Measurements from ENCODE around the gene FBXW8. TPM values are rescaled to one million over a fixed set of nuclear protein-coding genes. Genes with fewer than 3 reads are reported as not detected.

FBXW8 gene, protein sequence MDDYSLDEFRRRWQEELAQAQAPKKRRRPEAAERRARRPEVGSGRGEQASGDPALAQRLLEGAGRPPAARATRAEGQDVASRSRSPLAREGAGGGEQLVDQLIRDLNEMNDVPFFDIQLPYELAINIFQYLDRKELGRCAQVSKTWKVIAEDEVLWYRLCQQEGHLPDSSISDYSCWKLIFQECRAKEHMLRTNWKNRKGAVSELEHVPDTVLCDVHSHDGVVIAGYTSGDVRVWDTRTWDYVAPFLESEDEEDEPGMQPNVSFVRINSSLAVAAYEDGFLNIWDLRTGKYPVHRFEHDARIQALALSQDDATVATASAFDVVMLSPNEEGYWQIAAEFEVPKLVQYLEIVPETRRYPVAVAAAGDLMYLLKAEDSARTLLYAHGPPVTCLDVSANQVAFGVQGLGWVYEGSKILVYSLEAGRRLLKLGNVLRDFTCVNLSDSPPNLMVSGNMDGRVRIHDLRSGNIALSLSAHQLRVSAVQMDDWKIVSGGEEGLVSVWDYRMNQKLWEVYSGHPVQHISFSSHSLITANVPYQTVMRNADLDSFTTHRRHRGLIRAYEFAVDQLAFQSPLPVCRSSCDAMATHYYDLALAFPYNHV
- total RNA-seq, result 10 to 100 TPM; 12.0 to 13.2 (median 13.1) TPM
- long read RNA-seq, donor 1, partial matches to known transcripts, result 1 of 7 reads
- long read RNA-seq, donor 1, other reads (novel, unspliced or antisense), result 5 of 7 reads
- long read RNA-seq, donor 2, full-length matches to known transcripts, result 1 of 1 reads
- long read RNA-seq, donor 2, partial matches to known transcripts, result 0 of 1 reads
- long read RNA-seq, donor 2, other reads (novel, unspliced or antisense), result 0 of 1 reads

DNA sequence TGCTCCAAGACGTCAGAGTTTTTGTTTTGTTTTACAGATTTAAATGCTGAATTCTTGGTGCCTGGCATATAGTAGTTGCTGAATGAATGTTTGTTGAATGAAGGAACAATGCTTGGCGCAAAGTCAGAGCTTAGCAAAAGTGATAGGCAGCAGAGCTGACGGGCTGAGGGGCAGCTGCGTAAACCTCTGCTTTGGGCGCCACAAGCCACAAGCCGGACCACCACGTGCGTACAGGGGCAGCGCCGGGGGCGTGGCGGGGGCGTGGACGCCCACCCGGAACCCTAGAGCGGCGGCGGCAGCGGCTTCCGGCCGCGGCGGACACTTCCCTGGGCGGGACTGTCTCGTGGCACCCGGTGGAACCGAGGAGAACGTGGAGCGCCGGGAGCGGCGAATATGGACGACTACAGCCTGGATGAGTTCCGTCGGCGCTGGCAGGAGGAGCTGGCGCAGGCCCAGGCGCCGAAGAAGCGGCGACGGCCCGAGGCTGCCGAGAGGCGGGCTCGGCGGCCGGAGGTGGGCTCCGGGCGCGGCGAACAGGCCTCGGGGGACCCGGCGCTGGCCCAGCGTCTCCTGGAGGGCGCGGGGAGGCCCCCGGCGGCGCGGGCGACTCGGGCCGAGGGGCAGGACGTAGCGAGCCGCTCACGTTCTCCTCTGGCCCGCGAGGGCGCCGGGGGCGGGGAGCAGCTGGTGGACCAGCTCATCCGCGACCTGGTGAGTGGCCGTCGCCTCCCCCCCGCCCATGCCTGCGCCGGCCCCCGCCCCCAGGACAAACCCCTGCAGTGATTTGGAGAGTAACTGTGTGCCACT lies at the start of gene FBXW8:
Gene FBXW8, plus strand, starts transcription at position 306 of the 807 bp plus-strand sequence. Its CDS starts 88 bp downstream, at position 394.
- peak; percentile 96 for ATAC-seq
- DNase-seq, result peak; percentile 74 to 84 (median 82)
- Histone ChIP-seq H3K9me3 (no peaks in the 10 kb centered on the region), H3K4me3 (peak within 1 kb of the TSS; percentile 97), H3K4me1 (ENCODE audit: low read depth) (peaks cover 8% of the 10 kb centered on the region), H3K36me3 (ENCODE audit: low read depth) (no peaks in the 10 kb centered on the region)
- TF ChIP-seq, protein P1, sequence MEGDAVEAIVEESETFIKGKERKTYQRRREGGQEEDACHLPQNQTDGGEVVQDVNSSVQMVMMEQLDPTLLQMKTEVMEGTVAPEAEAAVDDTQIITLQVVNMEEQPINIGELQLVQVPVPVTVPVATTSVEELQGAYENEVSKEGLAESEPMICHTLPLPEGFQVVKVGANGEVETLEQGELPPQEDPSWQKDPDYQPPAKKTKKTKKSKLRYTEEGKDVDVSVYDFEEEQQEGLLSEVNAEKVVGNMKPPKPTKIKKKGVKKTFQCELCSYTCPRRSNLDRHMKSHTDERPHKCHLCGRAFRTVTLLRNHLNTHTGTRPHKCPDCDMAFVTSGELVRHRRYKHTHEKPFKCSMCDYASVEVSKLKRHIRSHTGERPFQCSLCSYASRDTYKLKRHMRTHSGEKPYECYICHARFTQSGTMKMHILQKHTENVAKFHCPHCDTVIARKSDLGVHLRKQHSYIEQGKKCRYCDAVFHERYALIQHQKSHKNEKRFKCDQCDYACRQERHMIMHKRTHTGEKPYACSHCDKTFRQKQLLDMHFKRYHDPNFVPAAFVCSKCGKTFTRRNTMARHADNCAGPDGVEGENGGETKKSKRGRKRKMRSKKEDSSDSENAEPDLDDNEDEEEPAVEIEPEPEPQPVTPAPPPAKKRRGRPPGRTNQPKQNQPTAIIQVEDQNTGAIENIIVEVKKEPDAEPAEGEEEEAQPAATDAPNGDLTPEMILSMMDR (IDR thresholded peaks at IDR 0.05), result no peak
- intact Hi-C loops (cut with DNase I, micrococcal nuclease), result no loop called here

DNA sequence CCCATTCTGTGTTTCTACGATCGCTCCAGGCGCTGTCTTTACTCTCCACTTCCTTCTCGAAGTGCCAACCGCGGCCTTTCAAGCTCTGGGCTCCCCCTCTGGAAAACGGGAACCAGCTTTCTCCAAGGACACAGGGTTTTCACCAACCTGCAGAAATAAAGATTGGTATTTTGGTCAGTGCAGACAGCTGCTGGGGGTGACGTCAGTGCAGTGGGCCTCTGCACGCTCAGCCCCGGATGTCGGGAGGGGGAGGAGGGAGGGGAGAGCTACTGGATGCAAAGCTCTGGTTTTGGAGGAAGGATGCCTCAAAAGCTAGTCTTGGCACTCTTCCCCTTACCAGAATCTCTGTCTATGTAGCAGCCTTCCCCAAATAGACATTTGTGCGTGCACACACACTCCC lies 49.4 kb upstream of the FBXW8 start:
- no peaks in the 10 kb centered on the region for H3K9me3 ChIP-seq
- peaks cover 7% of the 10 kb centered on the region for H3K4me1 ChIP-seq (ENCODE audit: low read depth)
- DNase-seq, result peak in 2 of 3 donors; percentile 36 to 42
- intact Hi-C loops (cut with DNase I, micrococcal nuclease), result no loop called here
- no peaks in the 10 kb centered on the region for H3K36me3 ChIP-seq (ENCODE audit: low read depth)
- TF ChIP-seq, protein P1 (IDR thresholded peaks at IDR 0.05), result no peak
- ATAC-seq, result no peak
- H3K4me3 ChIP-seq, result no peak overlapping the region

DNA sequence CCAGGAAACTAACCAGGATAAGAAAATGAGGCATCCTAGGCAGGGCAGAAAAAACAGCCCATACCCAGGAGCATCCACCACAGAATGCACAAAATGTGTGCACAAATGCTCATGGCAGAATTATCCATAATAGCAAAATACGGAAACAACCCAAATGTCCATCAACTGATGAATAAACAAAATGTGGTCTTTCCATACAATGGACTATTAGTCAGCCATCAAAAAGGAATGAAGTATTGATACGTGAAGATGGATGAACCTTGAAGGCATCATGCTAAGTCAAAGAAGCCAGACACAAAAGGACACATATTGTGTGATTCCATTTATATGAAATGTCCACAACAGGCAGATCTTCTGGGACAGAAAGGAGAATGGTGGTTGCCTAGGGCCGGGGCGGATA lies 48.6 kb upstream of the FBXW8 start:
- Histone ChIP-seq H3K36me3 (ENCODE audit: low read depth) (no peaks in the 10 kb centered on the region), H3K9me3 (no peaks in the 10 kb centered on the region), H3K4me1 (ENCODE audit: low read depth) (no peaks in the 10 kb centered on the region), H3K4me3 (no peak overlapping the region)
- DNase-seq, result no peak
- no peak for ATAC-seq
- TF ChIP-seq, protein P1 (IDR thresholded peaks at IDR 0.05), result no peak
- intact Hi-C loops (cut with DNase I, micrococcal nuclease), result no loop called here

DNA sequence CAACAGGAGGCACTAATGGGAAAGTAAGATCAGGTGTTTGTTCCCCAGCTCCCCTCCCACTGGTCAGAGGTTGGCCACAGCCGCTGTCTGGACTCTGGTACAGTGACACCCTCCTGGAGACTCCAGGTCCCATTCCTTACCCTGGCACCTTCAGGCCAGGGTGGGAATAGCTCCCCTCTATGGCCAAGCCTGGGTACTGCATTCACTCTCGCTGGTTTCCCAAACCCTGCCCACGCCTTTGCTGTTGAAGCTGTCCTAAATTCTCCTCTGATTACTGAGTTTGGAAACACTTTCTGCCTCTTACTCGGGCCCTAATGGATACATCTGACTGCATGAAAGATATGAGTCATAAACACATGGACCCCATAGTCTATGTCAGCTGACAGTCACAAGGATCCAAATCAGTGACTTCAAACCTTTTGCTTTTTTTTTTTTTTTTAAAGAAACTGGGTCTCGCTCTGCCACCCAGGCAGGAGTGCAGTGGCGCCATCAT lies 47.4 kb upstream of the FBXW8 start:
- intact Hi-C loops (cut with DNase I, micrococcal nuclease), result no loop called here
- DNase-seq, result peak in 2 of 3 donors; percentile 44 to 62
- Histone ChIP-seq H3K36me3 (ENCODE audit: low read depth) (no peaks in the 10 kb centered on the region), H3K9me3 (no peaks in the 10 kb centered on the region), H3K4me3 (no peak overlapping the region), H3K4me1 (ENCODE audit: low read depth) (no peaks in the 10 kb centered on the region)
- TF ChIP-seq, protein P1 (IDR thresholded peaks at IDR 0.05), result peak; percentile 43
- ATAC-seq, result peak; percentile 96

All from mucosa of descending colon (tissue), 3 donors.